NK-92 treated with Interleukin-12 subunit alpha and Interleukin-12 subunit beta, amount 100 ng/mL, for 24 hours (cell line): ENCODE measurements around the gene RUNX2.
"Not testable (repeated sequence)": the region's sequence is repeated elsewhere in the genome, so short reads cannot be mapped to it uniquely, and the experiment has no call there.

ENCODE experiments used
- DNase-seq: peaks from one replicate; lab custom pipeline; 2025; lab: John Stamatoyannopoulos, UW

The RUNX2 gene

DNA sequence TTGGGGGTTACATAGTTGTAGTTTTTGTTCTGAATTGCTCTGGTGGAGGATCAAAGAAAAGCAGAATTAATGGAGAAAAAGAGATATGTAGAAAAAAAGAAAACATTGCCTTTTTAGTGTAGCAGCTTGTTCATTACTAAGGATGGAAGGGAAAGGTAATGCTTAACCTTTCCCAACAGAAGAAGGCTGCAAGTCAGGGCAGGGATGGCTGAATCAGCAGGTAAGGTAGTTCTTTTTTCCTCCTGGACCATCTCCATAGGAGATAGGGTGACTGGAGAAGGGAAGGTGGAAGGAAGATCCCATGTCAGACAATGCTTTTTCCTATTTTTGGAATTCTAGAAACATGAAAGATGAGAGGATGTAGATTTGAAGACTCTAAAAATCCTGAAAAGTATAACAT is 129.0 kb downstream of the RUNX2 start:
- no peak for DNase-seq

DNA sequence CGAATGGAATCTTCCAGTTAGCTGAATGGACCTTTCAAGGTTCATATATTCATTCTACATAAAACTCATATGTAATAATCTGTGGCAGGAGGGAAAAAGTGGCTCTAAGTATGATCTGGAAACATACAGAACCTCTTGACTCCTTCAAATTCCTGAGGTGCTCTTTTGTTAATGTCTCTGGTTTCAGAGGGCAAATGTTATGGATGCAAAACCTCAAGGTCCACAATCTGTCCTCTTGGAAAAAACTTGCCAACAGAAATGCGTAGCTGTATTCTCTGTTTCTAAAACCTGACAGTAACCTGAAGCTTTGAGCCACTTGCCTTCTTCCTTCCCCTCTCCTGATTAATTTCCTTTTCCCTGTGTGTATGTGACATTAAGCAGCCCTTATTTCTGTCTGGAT is 130.5 kb downstream of the RUNX2 start:
- DNase-seq: no peak

DNA sequence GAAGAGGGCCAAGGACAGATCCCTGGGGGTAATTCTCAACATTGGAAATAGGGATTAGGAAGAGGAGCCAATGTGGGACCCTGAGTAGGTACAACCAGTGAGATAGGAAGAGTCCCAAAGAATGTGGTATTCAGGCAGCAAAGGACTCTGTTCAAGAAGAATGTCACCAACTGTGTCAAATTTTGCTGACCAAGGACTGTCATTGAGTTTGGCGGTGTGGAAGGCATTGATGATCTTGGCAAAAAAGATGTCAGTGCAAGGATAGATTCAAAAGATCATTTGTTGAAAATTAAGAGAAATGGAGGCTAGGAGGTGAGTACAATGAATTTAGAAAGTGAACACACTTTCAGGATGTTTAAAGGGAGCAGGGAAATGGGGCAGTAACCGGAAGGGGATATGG is 132.0 kb downstream of the RUNX2 start:
- DNase-seq: no peak

DNA sequence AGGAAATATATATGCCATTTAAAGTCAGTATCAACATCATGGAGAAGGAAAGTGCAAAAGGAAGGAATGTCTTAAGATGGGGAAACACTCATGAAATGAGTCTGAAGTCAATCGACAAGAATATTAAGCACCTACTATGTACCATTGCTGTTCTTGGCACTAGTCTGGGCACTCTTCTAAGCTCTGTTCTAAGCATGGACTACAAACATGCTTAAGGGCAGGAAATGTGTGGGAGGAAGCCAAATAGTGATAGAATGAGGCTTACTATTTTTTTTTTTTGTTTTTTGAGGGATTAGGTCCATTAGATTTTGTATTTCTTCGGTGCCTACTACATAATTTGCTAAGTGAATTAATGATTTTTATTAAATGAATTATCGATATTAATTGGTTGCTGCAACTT is 133.4 kb downstream of the RUNX2 start:
- DNase-seq: no peak

DNA sequence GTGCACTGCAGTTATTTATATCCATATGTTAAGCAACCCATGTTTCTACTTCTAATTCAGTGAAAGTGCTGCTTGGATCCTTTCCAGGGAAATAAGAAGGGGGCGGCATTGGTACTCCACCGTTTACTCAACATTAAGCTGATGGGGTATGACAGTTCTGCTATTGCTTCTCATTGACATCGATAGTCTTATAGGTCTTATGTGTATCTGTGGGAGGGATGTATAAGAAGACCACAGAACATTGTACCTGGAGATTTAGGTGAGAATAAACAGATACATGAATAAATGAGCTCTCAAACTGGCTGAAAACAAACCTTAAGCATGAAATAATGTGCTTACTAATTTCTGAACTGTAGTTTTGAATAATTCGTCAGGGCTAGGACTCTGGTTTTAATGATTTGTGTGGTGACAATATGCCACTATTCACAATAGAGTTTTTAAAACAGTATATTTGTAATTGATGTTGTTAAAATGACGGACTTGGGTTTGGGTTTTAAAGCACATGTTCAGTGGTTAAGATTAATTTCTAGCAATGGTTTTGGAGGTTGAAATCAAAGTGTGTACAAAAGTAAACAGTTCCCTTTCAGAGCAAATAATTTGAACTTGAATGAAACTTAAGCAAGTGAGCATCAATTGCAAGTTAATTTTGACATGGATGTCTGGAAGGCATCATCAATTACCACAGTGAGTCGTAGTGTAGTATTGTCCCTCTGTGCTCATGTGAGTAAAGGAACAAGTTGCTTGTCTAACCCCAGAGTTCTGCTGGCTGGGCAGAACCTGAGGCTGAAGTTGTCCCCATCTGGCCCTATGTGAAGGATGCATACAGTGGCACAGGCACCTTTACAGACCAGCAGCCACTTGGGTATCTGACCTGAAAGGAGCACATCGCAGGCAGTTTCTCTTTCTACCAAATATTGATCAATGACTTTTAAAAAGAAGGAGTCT is 134.3 kb downstream of the RUNX2 start:
- DNase-seq: no peak

DNA sequence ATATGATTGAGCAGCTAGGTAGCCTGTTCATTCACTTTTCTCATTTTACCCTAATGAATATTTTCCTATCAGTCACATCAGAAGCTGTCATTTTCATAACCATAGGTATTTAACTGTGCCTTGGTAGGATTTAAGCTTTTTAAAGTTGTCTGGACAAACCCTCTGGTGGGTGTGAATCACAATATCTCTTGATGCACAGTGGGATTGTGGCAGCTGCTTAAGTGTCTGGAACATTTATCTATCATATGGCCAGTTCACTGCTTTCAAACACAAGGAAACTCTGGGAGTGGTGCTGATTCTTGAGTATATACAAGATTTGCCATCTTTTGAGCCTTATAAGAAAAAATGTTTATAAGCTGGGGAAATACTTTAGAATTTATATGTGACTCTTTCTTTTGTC is 136.6 kb downstream of the RUNX2 start:
- DNase-seq: no peak

DNA sequence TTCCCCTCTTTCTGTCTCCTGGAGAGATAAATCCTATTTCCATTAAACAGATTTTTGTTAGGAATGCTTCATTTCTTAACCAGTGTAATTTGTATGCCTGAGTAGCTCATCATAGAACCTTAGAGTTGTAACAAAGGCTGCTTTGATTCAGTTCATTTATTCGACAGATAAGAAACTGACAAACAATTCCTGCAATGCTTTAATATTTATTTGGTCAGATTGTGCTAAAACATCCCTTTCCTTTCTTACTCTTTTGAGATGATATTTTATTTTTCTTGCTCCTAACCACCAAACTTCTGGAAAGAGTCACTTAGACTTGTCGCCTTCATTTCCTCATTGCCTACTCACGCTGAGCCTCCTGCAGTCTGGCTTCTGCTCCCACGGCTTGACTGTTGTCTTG is 138.6 kb downstream of the RUNX2 start:
- DNase-seq: no peak

DNA sequence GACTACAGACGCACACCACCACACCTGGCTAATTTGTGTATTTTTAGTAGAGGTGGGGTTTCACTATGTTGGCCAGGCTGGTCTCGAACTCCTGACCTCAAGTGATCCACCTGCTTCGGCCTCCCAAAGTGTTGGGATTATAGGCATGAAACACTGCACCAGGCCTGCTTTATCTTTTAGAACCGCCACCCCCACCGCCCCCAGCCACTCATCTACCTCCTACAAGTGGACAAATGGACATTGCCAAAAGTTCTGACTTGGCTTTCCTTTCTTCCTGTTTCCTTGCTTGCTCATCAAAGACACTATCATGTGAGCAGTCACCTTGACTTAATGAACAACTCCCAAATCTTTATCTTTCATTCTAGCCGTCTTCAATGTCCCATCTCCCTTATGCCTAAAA is 139.3 kb downstream of the RUNX2 start:
- not testable (repeated sequence) for DNase-seq

DNA sequence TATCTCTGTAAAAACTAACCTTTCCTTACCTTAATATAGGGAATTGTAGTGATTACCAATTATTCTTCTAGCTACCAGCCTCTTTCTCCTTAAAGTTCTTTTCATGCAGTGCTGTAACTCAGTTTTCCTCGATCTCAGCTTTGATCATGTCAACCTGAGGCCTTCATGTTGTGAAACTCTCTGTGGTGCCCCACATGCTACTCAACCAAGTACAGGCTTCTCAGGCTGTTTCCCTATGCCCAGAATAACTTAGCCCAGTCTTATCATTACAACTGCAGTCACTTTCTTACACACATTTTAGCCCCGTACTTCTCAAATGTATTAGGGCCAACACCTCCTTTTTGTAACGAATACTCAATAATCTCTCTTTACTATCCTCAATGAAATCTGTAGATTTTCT is 139.7 kb downstream of the RUNX2 start:
- no peak for DNase-seq

DNA sequence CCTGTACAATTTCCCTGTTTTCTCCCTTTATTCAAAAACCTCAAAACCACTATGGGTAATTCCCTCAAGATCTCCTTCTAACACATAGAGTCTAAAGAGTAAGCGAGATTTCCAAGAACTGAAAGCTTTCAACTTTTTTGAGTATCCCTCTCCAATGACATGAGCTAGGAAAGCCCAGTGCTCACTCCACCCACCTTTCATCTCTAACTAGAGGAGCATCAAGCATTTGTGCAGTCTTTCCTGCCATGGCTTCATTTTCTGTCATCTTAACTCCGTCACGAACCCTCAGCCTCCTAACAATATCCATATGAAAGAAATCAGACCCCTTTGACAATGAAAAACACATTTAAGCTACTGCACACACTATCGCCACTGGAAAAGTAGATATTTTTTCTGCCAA is 141.5 kb downstream of the RUNX2 start:
- no peak for DNase-seq

DNA sequence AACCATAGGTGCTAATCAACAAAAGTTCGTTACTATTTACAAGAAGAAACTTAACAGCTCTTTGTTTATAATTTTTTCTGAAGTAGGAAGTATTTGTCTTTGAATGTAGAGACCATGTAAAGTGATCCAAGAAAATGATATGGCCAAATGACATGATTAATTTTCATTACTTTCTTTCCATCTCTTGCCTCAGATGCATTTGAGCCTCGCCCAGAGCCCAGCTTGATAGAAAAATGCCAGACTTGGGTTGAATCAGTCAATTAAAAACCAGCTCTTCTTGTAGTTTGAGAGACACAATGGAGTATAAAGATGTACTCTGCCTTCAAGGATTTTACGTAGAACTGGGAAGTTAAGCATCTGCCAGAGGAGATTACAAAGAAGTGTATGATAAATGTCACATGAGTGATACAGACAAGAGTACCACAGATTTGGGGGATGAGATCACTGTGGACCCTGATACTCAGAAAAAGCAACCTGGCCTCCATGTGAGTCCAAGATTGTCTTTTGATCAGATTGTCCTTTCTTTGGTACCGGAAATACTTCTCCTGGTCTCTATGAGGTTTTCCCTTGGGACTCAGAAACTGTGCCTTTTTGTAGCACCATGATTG is 142.1 kb downstream of the RUNX2 start:
- DNase-seq: no peak

DNA sequence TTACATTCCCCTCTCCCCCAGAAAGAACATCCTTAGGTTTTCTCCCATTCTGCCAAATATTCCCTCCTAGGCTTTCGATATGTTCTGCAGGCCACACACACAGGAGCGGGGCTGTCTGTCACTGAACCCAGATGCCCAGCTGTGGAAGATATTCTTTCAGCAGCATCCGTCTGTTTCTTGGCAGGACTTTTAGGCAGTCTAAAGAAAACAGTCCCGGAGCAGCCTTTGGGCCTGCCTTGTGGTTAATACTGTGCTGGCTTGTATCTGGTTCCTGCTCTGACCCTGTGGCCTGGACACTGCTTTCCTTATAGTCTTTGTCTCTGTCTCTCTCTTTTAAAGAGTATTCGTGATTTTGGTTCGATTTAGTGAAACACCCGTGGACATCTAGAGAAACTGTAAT is 144.3 kb downstream of the RUNX2 start:
- DNase-seq: no peak

DNA sequence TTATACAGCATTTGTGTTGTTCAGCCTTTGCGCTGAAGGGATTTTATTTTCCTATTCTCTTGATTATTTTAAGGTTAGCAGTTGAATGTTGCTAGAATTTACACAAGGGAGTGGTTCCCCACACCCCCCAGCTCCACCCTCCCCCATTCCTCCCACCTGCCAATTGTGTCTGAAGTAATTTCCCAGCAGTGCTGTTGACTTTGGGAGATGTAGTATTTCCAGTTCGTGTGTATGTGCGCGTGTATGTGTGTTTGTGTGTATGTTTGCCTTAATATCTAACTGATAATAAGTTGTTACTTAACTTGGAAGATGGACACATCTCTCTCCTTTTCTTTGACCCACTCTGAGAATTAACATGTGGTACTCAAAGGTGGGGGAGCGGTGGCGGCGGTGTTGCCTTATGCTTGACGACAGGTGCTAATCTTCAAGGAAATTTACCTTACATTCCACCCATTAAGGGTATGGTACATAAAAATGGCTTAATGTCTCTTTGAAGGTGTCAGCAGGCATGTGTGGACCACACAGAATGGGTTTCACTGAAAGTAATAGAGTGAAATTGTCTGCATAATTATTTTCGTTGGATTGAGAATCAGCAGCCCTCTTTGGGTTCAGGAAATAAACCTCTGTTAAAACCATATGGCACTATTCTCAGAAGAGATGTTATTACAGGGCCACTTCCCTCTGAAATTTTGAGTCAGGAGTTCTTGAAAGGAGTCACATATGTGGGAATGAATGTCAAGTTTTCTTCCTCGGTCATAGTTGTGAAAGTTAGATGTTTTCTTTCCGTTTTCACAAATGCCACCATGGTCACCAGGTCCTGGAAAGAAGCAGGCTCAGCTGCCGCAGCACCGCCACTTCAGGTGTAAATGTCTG is 145.2 kb downstream of the RUNX2 start:
- DNase-seq: no peak

DNA sequence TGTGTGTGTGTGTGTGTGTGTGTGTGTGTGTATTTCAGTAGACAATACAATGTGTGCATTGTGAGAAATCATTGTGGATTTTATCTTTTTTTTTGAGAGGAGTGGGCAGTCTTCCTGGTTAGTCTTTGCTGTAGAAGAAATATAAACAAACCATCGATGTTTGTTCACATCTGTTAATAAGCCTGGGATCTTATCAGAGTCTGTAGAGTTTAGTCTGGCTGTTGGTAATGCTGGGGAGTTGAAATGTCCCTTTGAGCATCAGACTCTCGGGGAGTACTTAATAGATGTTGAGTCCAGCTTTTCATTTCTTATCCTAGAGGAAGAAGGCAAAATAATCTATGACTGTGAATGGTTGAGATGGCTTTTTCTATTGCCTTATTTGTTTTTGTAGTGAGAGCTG is 146.2 kb downstream of the RUNX2 start:
- DNase-seq: no peak

DNA sequence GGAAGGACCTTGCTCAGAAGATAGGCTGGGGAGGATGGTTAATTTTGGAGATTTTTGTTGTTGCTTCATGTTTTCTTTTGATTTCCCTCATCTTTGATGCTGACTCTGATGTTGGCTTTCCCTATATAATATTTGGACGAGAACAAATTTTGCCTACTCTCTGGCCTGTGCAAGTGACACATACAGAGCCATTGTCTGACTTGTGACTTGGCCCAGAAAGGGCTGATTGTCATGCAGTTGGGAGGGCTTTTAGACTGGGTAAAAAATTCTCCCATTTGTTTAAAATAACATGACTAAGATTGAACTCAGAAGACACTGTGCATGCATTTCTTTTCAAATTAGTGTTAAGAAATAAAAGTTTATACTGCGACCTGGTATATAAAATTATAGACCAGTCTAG is 148.2 kb downstream of the RUNX2 start:
- no peak for DNase-seq

DNA sequence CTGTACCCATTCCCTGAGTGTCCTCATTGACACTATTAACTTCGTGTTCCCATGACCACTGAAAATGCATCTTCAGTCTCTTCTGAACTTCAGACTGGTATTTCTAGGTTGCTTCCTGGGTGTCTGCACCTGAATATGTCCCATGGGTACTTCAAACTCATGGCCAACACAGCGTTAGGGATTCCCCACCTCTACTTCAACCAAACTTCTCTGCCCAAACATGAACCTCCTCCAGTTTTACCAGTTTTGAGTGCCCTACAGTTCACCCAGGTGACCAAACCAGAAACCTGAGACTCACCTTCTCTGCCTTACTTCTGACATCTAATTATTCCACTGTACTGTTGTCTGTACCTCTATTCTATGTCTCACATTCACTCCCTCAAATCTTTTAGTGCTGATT is 149.1 kb downstream of the RUNX2 start:
- no peak for DNase-seq

DNA sequence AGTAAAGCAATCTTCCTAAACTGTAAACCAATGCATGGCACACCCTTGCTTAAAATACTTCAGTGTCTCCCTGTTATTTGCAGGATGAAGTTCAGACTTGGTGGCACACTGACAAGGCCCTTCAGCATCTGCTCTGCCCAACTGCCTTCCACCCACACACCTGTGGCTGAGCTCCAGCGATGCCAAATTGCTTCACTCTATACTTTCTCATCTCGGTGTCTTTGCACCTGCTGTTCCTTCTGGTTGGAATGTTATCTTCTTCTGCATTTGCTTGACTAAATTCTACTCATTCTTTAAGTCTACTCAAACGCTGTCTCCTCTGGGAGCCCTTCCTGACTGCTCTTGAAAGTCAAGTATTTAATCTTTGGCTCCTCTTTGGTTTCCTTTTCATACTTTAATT is 149.7 kb downstream of the RUNX2 start:
- DNase-seq: no peak

DNA sequence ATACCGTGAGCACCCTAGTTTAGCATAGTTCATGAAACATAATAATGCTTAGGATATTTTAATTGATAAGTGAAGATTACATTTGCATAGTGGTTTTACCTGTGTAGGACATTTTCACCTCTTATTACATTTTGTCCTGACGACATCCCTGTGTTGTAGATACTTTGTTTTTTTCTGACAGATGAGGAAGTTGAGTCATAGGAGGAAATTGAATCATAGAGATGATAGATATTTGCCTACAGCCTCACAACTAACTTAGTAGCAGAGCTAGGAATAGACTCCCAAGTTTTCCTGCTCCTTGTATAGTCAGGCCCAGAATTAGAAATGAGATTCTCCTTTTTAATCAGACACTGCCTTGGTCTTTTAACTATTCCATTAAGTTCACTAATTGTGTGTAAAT is 150.1 kb downstream of the RUNX2 start:
- no peak for DNase-seq

DNA sequence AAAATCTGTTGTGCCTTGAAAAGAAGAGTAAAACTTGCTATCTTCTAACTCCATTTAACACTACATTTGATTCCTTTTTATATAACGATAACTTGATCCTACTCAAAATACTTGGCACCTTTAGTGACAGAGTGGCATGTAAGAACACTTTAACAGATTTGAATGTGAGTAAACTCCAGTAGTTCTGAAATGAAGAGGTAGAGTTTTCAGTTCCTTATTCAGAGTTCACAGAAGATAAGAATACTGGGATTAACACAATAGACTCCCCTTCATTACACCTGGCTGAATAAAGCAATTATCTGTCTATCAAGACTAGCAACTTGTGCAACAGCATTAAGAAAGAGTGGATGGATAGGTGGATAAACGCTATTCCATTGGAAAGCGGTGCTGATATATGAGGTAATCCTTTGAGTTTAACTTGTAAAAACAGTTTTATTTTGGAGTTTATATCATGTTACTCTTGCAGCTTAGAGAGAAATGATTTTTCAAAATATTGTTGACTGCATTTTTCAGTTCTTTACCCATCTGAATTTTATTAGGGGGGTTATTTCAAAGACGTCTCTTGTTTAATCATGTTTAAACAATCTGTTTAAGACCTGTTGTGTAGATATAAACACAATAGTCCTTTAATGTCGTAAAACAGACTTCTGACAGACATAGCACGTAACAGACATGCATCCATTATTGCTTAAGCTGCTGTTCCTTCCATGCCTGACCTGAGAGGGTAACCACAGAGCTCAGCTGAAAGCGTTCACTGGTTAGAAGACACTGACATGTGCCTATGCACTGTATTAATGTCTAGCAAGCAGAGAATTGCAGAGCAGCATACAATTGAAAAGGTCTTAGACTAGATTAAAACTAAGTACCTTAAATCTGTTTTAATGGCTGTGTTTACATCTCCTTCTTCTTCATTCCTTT is 152.0 kb downstream of the RUNX2 start:
- no peak for DNase-seq

DNA sequence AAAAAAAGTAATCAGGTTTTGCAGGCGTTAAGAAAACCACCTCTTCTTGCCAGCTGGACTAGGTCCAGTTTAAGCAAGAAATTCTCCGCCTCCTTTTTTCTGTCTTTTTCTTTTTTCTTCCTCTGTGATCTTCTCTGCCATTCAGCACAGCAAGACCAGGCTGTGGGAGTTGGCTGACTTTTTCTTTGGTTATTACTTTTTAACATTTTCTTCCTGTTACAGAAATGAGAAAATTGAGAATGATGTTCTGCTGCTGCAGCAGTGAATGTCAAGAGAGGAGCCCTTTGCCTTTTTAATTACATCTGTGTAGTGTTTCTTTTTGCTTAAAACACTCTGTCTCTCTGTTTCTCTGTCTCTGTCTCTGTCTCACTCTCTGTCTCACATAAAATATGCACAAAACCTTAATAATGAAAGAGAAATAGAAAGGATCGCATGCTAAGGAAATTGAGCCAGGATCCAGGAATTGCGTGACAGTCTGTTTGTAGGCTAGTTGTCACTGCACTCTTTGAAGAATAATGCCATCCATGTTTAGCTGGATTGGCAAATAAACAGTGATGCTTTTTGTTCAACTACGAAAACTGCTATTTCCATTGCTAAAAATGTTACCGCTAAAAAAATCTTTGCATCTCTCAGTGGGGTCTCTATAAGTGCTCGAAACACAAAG is 152.8 kb downstream of the RUNX2 start:
- no peak for DNase-seq

DNA sequence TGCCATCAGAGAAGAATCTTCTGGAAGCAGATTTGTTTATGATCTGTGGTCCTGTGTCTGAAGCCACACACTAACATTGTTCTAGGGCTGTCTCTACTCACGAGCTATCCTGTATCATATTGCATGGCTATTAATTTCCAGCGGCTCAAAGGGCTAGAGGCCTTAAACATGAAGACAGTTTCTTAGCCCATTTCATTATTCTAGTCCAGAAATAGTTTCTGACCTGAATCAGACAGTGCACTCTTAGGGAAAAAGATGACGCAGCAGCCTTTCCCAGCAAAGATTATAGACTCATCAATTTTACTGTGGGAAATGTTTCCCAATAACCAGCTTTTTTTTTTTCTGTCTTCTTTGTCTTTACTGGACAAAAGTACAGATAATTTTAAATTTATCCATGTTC is 154.9 kb downstream of the RUNX2 start:
- no peak for DNase-seq
